ENCODE results near the gene DLX4.

DNA sequence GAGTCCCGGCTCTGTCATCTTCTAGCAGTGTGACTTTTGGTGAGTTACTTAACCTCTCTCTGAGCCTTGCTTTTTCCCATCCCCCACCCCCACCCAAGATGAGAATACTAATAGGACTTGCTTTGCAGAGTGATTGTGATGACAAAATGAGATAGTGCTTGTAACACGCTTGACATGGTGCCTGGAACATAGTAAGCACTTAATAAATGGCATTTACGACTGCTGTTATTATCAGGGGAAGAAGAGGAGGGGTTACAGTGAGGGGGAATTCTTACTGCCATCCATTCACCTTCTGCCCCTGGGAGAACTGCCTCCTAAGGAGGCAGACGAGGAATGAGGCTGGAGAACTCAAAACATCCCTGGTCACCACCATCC is 7.8 kb downstream of the DLX4 start:
- TF ChIP-seq, protein P1, sequence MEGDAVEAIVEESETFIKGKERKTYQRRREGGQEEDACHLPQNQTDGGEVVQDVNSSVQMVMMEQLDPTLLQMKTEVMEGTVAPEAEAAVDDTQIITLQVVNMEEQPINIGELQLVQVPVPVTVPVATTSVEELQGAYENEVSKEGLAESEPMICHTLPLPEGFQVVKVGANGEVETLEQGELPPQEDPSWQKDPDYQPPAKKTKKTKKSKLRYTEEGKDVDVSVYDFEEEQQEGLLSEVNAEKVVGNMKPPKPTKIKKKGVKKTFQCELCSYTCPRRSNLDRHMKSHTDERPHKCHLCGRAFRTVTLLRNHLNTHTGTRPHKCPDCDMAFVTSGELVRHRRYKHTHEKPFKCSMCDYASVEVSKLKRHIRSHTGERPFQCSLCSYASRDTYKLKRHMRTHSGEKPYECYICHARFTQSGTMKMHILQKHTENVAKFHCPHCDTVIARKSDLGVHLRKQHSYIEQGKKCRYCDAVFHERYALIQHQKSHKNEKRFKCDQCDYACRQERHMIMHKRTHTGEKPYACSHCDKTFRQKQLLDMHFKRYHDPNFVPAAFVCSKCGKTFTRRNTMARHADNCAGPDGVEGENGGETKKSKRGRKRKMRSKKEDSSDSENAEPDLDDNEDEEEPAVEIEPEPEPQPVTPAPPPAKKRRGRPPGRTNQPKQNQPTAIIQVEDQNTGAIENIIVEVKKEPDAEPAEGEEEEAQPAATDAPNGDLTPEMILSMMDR (IDR thresholded peaks at IDR 0.05): no peak
- TF ChIP-seq POLR2A (IDR thresholded peaks at IDR 0.05): no peak

Measured in adrenal gland (tissue), 5 donors.